Germinal center (tissue), 1 donor: Measurements from ENCODE around the gene MS4A7.
"Not testable (repeated sequence)": the region's sequence is repeated elsewhere in the genome, so short reads cannot be mapped to it uniquely, and the experiment has no call there.

Experiments used
- DNase-seq: peaks from one replicate; pipeline ENCODE4 v3.0.0; 2012; ENCODE audit warnings: mixed read lengths, low spot score

MS4A7 gene, protein sequence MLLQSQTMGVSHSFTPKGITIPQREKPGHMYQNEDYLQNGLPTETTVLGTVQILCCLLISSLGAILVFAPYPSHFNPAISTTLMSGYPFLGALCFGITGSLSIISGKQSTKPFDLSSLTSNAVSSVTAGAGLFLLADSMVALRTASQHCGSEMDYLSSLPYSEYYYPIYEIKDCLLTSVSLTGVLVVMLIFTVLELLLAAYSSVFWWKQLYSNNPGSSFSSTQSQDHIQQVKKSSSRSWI

DNA sequence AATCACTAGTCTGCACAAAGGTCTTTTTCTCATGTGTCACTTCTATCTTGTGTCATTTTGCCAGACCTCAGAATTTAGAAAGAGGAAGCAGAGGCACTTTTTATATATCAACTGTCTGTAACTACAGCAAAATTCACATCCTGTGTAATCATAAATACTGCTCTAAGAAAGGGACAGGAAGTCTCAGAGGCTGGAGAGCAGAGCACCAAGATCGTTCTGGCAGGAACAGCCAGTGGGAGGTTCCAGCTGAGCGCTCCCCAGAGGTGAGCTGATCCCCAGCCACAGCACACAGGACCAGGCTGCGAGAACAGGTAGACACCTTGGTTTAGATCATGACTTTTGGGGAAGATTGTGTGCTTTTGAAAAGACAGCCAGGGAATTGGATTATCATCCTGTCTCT is at the start of gene MS4A7:
MS4A7 (plus strand) TSS at position 179 of the 400 bp plus-strand sequence. CDS start 4,610 bp downstream, outside the sequence.
- peak; percentile 75 for DNase-seq

DNA sequence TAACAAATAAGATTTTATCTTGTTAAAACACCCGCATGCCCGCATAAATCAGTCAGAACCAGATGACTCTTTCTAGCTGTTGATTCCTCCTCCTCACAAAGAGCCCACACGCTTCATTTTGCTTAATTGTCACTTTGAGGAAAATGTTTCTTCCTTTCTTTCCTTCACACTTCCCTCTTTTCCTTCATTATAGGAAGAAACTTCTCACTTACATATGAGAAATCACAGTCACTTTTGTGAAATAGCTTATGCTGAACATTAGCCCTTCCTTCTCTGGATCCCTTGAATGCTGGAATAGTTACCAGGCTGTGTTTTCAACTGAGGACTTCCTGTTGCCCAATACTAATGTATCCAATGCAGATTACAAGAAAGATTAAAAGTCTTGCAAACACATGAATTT is 45.5 kb upstream of the MS4A7 start:
- no peak for DNase-seq

DNA sequence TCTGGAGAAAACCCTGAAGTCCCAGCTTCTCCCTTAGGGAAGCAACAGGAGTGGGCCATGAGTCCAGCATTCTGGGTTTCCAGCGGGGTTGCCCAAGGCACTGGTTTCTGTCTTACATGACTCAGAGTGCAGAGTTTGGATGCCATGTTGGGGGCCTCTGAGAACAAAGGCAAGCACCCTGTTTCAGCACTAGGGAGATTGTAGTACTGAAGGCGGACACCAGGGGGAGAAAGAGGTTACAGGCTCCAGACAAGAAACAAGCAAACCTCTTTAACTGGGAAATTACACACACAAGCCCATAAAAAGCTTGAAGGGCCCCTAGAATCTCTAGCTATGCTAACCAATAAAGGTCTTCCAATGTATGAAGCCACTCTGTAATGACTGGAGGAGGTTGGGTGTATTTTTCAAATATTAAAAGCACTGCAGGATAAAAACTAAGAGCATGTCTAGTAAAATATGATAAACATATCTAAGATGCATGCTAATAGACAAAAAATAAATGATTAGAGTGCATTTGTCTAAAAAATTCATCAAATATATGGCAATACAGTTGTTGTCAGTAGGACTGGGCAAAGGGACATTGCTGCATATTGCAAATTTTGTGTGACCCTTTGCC is 44.2 kb upstream of the MS4A7 start:
- DNase-seq: peak; percentile 76

DNA sequence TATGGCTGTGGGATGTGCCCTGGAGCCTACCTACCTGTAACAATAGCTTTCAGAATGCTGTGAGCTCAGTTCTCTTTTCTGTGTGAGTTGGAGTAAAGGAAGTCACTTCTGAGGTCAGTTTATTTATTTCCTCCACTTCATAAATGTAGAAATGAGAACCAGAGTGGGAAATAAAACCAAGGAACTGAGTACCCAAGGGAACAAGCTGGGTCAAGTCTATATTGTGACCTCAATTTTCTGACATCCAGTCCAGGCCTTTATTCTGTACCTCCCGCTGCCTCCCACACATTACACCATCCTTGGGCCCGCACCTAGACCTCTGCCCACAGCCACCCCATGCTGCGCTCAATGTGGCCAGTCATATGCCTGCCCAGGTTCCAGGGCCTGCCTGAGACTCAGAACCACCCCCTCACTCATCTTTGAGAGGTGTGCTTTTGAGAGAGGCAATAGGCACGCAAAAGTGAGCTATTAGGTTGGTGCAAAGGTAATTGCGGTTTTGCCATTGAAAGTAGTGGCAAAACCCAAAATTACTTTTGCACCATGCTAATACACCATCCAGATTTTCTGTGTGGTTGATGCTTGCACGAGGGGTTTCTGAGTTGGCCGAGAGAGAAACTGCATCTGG is 41.5 kb upstream of the MS4A7 start:
- DNase-seq: no peak

DNA sequence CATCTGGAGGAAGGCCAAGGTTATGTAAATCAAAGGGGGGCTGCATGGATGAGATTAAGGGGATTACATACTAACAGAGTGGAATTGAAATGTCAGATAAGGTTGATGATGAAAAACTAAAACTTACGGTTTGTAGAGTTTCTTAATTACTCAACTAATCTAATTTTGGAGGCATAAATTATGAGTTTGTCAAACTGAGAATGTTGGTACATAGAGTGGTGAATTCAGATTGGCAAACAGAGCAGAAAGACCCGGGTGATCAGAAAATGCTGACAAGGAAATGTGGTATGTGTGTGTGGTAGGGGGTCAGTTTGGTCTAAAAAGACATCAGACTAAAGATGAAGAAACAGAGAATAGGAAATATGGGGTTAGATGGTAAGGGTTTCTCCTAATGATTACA is 40.3 kb upstream of the MS4A7 start:
- DNase-seq: no peak

DNA sequence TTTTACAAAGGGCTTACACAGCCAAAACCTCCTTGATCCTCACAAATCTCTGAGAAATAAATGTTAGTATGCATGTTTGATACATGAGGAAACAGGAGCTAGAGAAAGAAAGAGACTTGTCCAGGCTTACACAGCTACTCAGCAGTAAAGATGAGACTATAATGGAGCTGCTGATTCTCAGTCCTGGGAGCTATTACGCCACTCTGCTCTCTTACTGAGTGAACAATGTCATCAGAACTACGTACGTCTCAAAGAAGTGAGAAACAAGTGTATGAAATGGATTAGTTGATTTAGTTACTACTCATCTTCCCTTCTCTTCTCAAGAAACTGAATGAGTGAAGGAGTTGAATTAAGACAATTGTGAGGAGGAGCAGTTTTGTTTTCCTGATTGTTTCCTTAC is 39.0 kb upstream of the MS4A7 start:
- DNase-seq: no peak

DNA sequence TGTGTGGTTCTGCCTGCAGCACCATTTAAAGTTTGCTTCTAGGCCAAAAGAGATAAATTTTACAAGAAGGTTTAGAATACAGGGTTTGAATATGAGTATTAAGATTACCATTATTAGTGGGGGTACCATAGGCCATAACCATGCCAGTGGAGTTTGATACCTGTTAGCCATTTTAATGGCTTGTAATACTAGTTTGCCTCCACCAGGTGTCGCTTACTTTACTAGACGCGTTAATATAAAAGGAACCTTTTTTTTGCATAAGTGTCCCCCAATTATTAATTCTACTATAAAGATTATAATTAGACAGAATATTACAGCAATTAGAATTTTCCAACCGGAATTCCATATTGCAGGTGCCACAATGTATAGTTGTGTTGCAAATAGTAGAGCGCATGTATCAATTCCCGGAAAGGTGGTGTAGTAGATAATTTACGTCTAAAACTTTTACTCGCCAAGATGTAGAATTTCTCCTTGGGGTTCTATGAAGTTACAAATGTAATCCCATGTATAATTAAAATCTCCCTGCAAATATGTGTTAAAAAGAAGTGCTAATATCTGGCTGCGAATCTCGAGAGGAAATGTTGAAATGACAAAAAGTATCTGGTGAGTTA is 35.1 kb upstream of the MS4A7 start:
- DNase-seq: peak; percentile 54

DNA sequence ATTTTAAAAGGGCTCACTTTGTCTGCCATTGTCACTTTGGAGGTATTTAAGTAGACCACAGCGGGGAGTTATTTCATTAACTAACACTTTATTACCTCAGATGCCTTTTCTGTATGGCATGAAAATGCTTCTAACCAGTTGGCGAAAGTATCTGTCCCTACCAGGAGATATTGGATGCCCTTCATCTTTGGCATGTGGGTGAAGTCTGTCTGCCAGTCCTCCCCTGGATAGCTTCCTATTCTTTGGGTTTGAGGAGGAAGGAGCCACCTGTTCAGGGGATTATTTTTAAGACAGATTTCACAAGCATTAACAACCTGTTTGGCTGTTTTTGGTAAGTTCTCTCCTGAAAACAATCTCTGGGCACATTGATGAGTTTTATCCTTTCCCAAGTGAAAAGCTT is 34.2 kb upstream of the MS4A7 start:
- no peak for DNase-seq

DNA sequence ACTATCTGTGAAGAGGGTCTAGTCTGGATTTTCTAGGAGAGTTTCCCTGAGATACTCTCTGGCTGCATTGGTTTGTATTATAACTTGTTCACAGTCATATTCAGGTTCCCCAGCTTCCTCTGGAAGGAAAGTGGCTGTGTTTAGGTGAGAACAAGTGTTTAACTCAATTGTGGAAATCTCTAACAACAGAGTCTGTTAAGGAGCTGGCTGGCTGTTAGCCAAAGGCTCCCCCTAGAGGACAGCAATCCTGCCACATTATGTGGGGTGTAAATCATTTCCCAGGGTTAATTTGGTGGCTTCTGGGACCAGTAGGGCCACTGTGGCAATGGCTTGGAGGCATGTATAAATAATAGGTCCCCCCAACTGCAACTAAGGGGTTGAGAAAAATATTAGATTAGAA is 32.8 kb upstream of the MS4A7 start:
- no peak for DNase-seq

DNA sequence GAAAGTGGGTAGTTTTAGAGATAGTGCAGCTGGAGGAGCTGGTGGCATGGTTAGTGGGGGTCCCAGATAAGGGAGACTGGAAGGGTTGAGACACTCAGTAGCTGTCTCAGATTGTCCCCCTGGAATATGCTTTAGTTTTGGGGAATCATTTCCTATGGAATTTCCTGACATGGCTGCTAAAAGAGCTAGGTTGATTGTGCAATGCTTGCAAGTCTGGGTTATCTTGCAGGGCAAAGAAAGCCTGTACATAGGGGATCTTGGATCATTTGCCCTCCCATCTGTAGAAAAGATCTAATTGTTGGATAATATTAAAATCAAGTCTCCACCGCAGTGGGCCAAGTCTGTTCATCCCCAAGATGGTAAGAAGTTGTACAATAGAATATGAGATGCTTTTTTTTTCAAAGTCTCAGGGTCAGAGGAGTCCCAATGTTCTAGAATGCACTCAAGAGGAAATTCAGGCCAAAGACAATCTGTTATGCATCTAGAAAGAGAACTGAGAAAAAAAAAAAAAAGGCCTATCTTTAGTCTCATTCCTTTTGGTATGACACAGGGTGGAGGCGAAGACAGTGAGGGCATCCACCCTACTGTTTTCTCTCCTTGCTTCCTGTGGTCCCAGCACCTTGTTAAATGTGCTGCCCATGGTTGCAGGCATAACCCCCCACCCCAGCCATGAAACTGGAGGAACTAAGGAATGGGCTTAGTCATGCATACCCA is 31.1 kb upstream of the MS4A7 start:
- DNase-seq: no peak

DNA sequence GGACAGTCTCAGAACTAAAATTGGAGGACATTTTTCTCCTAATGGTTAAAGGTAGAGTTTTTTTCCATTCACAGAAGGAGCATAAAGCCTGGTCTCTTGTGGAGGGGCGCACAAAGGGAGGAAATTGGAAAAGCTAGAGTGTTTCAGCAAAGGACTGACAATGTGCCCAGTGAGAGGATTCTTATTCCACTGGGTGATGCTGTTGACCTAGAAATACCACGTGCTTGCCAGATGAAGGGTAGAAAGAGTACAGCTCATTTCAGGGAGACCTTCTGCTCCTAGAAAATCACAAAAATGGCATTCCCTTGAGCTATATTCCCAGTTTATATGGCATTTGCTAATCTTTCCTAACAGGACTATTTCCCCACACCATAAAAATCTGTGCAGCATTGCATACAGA is 30.2 kb upstream of the MS4A7 start:
- no peak for DNase-seq

DNA sequence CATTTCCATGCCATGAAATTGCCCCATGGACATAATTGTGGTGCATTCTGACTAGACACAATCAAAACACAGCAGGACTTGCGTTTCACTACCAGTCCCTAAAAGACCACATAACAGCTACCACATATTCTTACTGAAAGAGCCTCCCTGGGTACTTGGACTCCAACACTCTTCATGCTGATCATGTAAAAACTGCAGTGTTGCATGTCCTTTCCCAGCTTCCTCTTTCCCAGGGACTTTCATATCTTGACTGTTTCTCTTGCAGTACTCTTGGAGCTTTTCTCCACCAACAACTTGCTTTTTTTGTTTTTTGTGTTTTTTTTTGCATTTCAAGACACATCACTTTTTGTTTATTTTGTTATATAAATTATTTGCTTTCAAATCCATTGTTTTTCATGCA is 28.3 kb upstream of the MS4A7 start:
- DNase-seq: no peak

DNA sequence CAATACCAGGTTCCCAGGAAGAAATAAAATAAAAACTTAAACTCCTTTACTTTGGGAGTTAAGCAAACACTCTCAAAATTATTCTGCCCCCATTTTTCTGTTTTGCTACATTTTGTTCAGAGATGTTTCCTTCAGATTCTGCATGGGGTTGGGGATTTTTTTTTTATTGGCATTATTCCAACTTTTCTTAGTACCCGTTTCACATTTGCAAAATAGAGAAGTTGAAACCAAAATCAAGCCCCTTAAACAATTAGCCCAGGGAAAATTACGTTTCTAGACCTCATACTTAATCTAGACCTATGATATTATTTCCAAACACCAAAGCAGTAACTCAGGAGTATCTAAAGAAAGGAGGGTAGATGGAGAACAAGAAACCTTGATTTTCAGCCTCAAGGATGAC is 20.6 kb upstream of the MS4A7 start:
- no peak for DNase-seq

DNA sequence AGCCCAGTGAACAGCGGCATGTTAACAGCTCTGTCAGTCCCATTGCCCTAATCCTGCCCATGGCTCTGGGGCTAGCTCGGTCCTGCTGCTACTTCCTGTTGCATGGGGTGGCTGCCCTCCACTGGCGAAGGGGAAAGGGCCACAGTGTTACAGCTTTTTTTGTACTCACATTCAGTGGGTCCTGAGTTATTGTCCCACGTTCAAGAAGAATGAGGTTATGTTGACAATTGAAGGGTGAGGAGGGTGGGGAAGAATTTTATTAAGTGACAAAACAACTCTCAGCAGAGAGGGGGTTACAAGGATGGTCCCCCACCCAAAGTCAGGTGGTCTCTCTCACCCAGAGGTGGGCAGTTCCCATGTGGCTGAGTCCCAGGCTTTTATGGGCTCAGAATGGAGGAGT is 17.7 kb upstream of the MS4A7 start:
- no peak for DNase-seq

DNA sequence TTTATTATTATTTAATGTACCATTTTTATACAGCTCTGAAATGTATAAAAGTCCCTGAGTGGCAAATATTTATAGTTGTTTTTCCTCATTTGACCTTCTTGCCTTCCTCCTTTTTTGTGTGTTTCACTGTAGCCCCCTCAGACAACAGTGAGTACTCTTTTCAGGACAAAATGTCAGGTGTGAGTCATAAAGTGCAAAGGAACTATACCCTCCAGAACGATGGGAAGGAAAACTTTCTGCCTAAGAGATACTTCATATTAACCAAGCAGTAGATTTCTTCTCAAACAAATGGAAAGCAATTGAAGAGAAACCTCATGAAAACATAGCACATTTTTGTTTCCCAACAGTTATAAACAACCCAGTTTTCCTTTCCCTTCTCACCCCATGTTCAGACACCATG is 16.1 kb upstream of the MS4A7 start:
- no peak for DNase-seq

DNA sequence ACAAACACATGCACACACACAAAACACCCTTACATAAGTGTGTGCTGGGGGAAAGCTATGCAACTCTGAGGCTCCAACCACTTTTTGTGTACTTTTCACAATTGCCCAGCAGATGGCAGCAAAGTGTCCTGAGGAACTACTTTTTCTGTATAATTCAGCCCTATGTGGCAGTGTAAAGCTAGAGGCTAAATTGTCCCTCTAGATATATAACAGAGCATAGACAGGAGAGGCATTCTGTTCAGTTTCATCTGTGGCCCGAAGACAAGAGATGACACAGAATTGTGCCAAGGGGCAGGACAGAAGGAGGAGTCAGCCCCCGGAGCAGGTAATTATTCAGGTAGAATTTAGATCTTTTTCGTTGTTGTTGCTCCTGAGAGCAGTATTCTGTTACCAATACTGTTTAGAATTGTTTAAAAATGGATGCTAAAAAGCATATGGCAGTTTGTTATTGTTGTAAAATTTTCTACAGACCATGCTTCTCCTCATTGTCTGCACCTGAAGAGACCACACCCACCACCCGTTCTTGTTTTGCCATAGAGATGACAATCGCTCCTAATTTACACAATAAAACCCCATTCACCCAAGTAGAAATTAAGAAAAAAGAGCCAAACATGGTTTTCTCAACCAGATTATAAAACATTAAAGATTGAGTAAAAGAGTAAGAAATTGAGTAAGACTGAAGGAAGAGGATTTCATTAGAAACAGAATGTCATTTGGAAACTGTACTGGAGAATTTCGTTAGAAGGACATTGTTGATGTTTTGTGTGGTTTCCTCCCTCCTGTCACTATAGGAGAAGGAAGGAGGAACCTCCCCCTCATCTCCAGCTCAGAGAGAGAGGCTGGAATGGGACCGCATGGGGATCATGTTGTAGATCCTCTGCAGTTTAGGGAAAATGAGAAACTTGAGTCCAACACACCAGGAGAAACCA is 14.5 kb upstream of the MS4A7 start:
- DNase-seq: peak; percentile 77

DNA sequence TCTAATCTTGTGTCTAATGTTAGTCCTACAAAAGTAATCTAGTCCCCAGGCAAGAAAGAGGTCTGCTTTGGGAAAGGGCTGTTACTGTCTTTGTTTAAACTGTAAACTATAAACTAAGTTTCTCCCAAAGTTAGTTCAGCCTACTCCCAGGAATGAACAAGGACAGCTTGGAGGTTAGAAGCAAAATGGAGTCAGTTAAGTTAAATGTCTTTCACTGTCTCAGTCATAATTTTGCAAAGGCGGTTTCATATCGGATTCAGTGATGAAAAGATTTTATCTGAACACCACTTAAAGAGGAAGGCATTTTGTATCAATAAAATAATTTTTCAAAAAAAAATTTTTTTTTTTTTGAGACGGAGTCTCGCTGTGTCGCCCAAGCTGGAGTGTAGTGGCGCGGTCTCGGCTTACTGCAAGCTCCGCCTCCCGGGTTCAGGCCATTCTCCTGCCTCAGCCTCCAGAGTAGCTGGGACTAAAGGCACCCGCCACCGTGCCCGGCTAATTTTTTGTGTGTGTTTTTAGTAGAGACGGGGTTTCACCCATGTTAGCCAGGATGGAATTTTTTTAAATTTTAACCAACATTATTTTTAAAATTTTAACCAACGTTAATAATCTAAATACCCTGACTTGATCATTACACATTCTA is 11.9 kb upstream of the MS4A7 start:
- not testable (repeated sequence) for DNase-seq

DNA sequence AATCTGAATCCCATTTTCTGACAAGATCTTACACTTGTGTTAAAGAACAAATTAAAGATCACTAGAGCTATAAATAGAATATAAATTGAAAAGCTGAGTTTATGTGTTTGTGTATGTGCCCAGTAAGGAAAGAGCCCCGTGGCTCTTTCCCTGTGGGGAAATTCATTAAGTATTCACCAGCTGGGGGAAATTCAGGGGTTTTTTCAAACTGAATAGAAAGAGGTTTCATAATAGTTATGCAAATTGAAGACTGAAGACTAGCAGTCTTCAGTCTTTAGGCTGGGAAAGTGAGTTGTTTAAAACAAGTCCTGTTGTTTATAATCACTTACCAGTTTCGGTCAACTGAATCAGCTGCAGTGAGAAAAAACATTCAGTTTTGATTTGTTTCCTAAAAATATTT is 11.3 kb upstream of the MS4A7 start:
- DNase-seq: peak; percentile 52

DNA sequence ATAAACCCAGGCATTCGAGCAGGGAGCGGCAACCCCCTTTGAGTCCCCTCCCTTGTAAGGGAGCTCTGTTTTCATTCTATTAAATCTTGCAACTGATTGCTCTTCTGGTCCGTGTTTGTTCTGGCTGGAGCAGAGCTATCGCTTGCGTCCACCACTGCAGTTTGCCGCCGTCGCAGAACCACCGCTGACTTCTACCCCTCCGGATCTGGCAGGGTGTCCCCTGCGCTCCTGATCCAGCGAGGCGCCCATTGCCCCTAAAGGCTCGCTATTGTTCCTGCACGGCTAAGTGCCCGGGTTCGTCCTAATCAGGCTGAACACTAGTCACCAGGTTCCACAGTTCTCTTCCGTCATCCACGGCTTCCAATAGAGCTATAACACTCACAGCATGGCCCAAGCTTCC is 10.4 kb upstream of the MS4A7 start:
- no peak for DNase-seq

DNA sequence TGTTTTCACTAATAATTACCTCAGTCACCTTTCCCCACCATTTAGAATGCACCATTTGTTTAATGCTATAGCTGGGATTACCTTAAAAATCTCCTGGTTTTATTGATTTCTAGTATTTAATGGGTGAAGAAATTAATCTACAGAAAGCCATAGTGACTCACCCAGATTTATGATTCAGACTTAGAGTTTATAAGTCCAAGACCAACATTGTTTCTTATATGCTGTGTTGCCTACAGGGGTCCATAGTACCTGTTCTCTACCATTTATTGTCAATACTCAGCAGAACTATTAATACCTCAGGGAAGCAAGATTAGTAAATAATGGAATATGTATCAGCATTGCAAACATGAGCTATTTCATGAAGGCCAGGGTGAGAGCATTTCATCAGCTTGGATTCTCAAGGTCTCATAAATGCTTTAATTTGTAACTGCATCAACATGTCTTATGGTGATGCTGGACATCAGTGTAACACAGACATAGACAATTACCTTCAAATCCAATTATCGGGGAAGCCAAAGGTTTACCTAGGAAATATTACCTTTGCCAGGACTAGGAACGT is 8.0 kb upstream of the MS4A7 start:
- no peak for DNase-seq
